Mucosa of rectum (tissue), 2 donors: ENCODE results near the gene MACROD2.

Experiments used
- H3K27ac ChIP-seq, 2 donors: one replicate each; pipeline ENCODE4 v1.7.0; 2013; ENCODE audit warnings: inconsistent platforms in 2 of 2, low read depth in 2 of 2, low read length in 2 of 2
- H3K27me3 ChIP-seq, 2 donors: one replicate each; pipeline ENCODE4 v1.7.0; 2013; ENCODE audit warnings: low read length in 2 of 2; ENCODE audit not compliant: control insufficient read depth in 2 of 2, insufficient read depth in 2 of 2
- H3K36me3 ChIP-seq, 2 donors: one replicate each; pipeline ENCODE4 v1.7.0; 2013; ENCODE audit warnings: low read length in 2 of 2; ENCODE audit not compliant: control insufficient read depth in 2 of 2, insufficient read depth in 2 of 2
- H3K4me1 ChIP-seq, 2 donors: one replicate each; pipeline ENCODE4 v1.7.0; 2013; ENCODE audit warnings: low read length in 2 of 2, mild to moderate bottlenecking in 1 of 2; ENCODE audit not compliant: control insufficient read depth in 2 of 2, insufficient read depth in 2 of 2
- H3K4me3 ChIP-seq, 2 donors: one replicate each; pipeline ENCODE4 v1.7.0; 2013; ENCODE audit warnings: low read length in 2 of 2
- H3K9ac ChIP-seq, 2 donors: one replicate each; pipeline ENCODE4 v1.7.0; 2013; ENCODE audit warnings: low read length in 2 of 2, low read depth in 1 of 2, mild to moderate bottlenecking in 1 of 2
- H3K9me3 ChIP-seq, 2 donors: one replicate each; pipeline ENCODE4 v1.7.0; 2013; ENCODE audit warnings: low read length in 2 of 2; ENCODE audit not compliant: control insufficient read depth in 2 of 2
- donor health status: healthy.
- donor health status: Normal muscosa, but diverticular disease.

Gene MACROD2

DNA sequence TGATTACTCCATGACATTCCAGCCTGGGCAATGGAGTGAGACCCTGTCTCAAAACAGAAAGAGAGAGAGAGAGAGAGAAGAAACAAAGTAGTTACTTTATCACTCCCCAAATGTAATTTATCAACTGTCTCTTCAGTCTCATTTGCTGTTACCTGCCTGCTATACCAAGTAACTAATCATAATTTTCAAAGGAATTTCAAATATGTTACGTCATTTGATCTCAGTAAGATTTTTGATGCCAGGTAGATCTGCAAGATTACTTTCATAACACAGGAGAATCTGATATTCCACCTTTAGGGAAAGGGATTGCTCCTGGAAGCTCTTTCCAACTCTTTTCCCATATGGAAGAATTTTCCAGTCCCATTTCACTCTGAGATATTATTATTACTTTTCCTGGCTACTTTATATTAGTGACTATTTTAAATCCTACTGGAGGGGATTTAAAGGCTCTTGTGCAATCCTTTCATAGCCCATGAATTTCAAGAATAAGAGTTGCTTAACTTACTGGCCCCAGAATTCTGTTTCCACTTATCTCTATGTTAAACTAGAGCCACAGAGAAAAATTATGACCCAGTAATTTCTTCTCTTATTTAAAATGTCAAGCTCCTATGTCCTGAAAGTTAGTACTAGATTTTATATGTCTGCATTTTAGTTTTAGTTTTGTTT, 732.3 kb downstream of the MACROD2 start:
- Histone ChIP-seq H3K27ac (no peak overlapping the region), H3K4me1 (no peaks in the 10 kb centered on the region), H3K27me3 (no peaks in the 10 kb centered on the region), H3K9me3 (no peaks in the 10 kb centered on the region), H3K4me3 (no peak overlapping the region), H3K36me3 (no peaks in the 10 kb centered on the region), H3K9ac (no peak overlapping the region)

DNA sequence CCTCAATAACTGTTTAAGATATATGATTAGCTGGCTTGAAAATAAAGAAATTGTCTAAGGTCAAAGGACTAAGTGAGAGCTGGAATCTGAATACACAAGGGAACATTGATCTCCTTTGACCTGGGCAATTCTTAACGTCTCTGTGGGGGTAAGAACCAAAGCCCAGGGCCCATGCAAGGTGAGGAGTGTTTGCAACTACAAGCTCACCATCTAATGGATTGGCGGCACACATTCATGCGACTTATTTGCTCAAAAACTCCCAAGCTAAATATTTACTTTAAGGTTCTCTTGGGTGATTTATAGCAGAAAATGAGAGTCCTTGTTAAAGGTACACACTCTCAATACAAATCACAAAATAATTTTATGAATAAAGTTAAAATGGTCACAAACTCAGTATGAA, 734.1 kb downstream of the MACROD2 start:
- Histone ChIP-seq H3K4me3 (no peak overlapping the region), H3K36me3 (no peaks in the 10 kb centered on the region), H3K27me3 (no peaks in the 10 kb centered on the region), H3K9ac (no peak overlapping the region), H3K4me1 (no peaks in the 10 kb centered on the region), H3K9me3 (no peaks in the 10 kb centered on the region), H3K27ac (no peak overlapping the region)

DNA sequence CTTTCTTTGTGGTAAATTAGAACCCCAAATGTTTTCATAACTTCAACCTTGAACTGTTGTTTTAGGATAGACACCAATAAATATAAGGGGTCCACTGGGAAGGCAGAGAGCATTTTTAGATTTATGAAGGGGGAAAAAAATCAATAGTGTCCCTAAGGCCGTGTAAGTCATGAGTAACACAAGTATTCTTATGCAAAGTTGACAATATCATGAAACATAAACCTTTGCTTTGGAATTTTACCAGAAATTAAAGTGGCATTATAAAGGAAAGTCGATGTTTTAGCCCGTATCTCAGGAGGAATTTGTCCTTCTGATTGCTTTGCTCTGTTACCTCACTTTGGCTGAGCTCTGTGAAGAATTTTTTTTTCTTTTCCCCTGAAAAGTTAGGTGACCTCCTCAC, 737.0 kb downstream of the MACROD2 start:
- Histone ChIP-seq H3K36me3 (no peaks in the 10 kb centered on the region), H3K9ac (no peak overlapping the region), H3K27me3 (no peaks in the 10 kb centered on the region), H3K4me3 (no peak overlapping the region), H3K4me1 (no peaks in the 10 kb centered on the region), H3K9me3 (no peaks in the 10 kb centered on the region), H3K27ac (no peak overlapping the region)

DNA sequence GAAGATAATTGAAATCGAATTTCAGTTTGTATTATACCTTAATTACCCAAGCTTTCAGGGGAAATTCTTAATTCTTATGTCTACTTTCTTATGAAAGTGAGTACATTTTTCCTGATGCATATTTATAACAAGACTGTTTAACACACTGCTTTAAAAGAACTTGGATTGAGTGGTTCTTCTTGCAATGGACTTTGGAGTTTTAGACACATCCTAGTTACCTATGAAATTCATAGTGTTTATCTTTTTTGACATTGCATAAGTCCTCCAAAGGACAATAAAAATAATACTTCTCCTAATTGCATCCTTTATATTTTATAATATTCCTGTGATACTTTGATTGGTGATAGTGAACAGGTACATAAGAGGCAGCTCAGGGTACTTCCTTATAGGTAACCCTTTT, 737.7 kb downstream of the MACROD2 start:
- no peak overlapping the region for H3K4me3 ChIP-seq
- H3K9ac ChIP-seq, result no peak overlapping the region
- no peaks in the 10 kb centered on the region for H3K9me3 ChIP-seq
- no peaks in the 10 kb centered on the region for H3K4me1 ChIP-seq
- H3K27ac ChIP-seq, result no peak overlapping the region
- H3K27me3 ChIP-seq, result no peaks in the 10 kb centered on the region
- H3K36me3 ChIP-seq, result no peaks in the 10 kb centered on the region

DNA sequence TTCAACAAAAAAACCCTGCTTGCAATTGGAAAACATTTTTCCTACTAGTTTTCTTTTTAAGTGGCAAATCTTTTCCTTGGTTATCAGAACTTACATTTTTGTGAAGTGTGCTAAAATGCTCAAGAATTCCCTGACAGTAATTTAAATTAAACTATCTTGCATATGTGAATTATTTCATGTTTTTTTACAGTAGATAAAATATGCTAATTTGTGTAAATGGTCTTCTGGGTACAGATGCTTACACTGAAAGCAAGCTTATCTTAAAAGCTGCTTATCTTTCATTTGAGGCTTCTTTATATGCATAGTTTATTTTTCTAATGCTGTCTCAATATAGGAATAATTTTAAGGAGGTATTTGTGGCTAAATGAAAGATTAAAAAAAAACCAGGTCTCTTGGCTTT, 745.1 kb downstream of the MACROD2 start:
- Histone ChIP-seq H3K4me3 (no peak overlapping the region), H3K9me3 (no peaks in the 10 kb centered on the region), H3K36me3 (no peaks in the 10 kb centered on the region), H3K9ac (no peak overlapping the region), H3K27ac (no peak overlapping the region), H3K4me1 (no peaks in the 10 kb centered on the region), H3K27me3 (no peaks in the 10 kb centered on the region)

DNA sequence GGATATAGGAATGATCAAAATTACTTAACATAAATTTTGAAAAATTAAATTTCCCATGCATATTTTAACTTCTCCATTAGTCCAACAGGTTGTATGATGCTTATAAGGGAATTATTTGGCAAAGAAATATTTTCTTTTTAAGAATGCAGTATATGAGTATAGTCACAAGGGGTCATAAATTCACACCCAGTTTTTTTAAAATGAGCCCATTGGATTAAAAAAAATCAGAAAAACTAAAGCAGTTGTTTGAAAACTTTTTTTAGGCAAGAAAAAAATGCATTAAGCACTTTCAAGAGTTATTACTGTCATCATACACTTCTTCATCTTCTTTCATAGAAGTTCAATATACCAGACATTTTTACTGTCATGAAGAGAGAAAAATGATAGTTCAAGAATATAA, 746.3 kb downstream of the MACROD2 start:
- H3K4me3 ChIP-seq, result no peak overlapping the region
- H3K27me3 ChIP-seq, result no peaks in the 10 kb centered on the region
- H3K36me3 ChIP-seq, result no peaks in the 10 kb centered on the region
- no peaks in the 10 kb centered on the region for H3K4me1 ChIP-seq
- H3K9me3 ChIP-seq, result no peaks in the 10 kb centered on the region
- no peak overlapping the region for H3K9ac ChIP-seq
- H3K27ac ChIP-seq, result no peak overlapping the region

DNA sequence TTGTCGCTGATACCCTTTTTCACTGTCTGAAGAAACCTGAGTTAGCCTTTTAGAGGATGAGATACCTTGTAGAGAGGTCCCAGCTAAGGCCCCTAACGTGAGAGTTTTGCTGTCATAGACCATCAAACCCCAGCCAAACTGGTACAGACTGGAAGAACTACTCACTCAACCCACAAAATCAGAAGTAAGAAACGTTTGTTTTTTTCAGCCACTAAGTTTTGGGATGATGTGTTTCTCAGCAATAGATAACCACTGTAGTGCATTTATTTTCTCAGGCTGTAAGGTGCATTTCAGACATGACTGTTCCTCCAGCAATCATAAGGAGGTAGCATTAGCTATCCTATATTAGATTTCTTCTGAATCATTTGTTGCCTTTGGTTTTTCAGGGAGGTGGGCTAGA, 749.4 kb downstream of the MACROD2 start:
- no peaks in the 10 kb centered on the region for H3K36me3 ChIP-seq
- H3K4me1 ChIP-seq, result no peaks in the 10 kb centered on the region
- no peak overlapping the region for H3K4me3 ChIP-seq
- no peaks in the 10 kb centered on the region for H3K27me3 ChIP-seq
- no peak overlapping the region for H3K27ac ChIP-seq
- H3K9ac ChIP-seq, result no peak overlapping the region
- no peaks in the 10 kb centered on the region for H3K9me3 ChIP-seq

DNA sequence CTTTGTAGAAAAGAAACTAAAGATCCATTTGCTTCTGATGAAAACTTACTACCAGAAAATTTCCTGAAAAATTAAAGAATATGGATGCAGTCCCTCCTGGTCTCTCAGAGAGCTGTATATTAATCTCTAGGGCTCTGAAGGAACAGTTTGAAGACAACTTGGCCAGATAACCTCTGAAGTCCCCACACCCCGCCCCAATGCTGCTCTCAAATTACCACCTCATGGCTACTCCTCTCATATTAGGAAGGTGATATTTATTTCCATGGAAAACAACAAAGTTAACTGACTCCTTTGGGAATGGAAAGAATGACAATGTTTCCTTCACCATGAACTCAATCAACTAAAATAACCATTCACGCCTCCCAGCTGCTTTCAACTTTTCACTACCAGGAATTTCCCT, 750.5 kb downstream of the MACROD2 start:
- H3K36me3 ChIP-seq, result no peaks in the 10 kb centered on the region
- H3K27ac ChIP-seq, result no peak overlapping the region
- H3K4me3 ChIP-seq, result no peak overlapping the region
- no peak overlapping the region for H3K9ac ChIP-seq
- H3K9me3 ChIP-seq, result no peaks in the 10 kb centered on the region
- no peaks in the 10 kb centered on the region for H3K4me1 ChIP-seq
- H3K27me3 ChIP-seq, result no peaks in the 10 kb centered on the region

DNA sequence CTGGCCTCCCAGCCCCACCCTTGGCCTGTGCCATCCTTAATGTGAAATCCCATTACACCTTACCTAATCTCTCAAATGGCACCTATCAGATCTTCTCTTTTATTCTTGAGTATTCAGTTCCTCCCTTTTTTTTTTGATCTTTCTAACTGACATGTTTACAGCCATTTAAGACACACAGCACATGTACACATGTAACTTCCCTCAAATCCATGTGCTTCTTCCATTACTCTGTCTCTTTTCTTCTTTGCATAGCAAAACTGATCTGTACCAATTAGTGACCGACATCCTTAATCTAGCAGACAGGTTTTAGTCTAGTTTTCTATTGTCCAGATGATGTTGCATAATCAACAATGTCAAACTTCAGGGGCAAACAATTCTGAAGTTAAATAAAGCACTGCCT, 755.9 kb downstream of the MACROD2 start:
- Histone ChIP-seq H3K36me3 (no peaks in the 10 kb centered on the region), H3K4me3 (no peak overlapping the region), H3K9ac (no peak overlapping the region), H3K9me3 (no peaks in the 10 kb centered on the region), H3K27me3 (no peaks in the 10 kb centered on the region), H3K4me1 (no peaks in the 10 kb centered on the region), H3K27ac (no peak overlapping the region)

DNA sequence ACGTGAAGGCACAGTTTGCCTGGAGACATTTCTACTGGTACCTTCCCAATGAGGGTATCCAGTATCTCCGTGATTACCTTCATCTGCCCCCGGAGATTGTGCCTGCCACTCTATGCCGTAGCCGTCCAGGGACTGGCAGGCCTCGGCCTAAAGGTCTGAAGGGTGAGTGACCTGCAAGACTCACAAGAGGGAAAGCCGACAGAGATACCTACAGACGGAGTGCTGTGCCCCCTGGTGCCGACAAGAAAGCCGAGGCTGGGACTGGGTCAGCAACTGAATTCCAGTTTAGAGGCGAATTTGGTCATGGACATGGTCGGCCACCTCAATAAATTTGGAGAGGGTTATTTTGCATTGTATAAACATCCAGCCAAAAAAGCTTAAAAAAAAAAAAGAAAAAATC, 762.4 kb downstream of the MACROD2 start:
- Histone ChIP-seq H3K27me3 (no peaks in the 10 kb centered on the region), H3K4me3 (no peak overlapping the region), H3K36me3 (no peaks in the 10 kb centered on the region), H3K4me1 (no peaks in the 10 kb centered on the region), H3K9ac (no peak overlapping the region), H3K9me3 (no peaks in the 10 kb centered on the region), H3K27ac (no peak overlapping the region)

DNA sequence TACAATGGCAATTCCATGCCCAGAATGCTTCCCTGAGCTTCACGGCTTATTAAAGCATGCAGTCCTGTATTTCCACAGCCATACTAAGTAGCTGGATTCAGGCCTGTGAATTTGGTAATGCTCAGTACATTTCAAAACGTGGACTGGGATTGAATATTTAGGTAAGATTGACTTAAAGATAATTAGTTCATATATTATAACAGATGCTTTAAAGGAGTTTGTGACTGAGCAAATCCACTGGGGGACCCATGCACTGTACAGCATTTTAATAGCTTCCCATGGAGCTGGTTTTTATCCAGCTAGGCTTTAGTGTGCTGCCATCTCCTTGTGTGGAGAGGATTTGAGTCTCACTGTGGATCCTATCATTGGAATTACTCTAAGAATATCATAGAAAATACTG, 763.0 kb downstream of the MACROD2 start:
- no peaks in the 10 kb centered on the region for H3K36me3 ChIP-seq
- H3K9me3 ChIP-seq, result no peaks in the 10 kb centered on the region
- H3K4me3 ChIP-seq, result no peak overlapping the region
- no peak overlapping the region for H3K9ac ChIP-seq
- H3K27me3 ChIP-seq, result no peaks in the 10 kb centered on the region
- H3K27ac ChIP-seq, result no peak overlapping the region
- H3K4me1 ChIP-seq, result no peaks in the 10 kb centered on the region
